HUDEP-2 (cell line): Measurements from ENCODE around the gene CILP2.
A peak's percentile ranks its signal among the peaks of the same experiment; 100 is the strongest.

Experiments
- DNase-seq, 76 experiments: peaks; one replicate each; lab custom pipeline; 2025; ENCODE audit not compliant: unreplicated experiment in 76 of 76; lab: John Stamatoyannopoulos, UW

Gene CILP2

DNA sequence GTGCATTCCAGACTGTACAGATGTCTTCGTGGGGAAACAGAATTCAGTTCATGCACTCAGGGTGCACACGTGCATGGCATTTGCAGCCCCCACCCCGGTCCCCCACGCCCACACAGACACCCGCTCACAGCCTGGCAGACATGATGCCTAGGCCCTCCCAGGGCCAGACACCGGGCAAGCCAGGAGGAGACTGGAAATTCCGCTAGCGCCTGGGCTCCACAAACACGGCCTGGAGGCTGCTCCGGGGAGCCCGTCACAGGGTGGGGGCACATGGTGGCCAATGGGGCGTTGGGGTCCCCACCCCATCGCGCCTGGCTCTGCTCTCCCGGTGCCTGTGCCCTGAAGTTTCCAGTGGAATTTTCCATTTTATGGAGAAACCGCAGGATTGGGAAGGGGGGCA, 3.6 kb downstream of the CILP2 start:
- no peak for DNase-seq

DNA sequence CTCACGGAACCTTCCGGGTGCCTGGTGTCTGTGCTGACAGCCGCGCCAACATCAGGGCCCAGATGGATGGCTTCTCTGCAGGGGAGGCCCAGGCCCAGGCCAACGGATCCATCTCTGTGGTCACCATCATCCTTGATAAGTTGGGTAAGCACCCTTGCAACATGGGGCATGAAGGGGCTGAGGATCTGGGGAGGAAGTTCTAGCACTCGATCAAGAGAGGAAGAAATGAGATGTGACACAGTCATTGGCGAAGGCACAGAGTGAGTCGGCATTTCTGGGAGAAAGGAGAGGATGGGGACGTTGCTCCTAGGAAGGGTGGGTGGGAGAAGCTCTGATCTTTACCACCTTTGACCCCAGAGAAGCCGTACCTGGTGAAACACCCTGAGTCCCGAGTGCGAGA, 4.4 kb downstream of the CILP2 start:
- no peak for DNase-seq

- DNase-seq = no peak
Measured at GRCh38 chr19:19543101-19543500, 5.0 kb downstream of the CILP2 start.

DNA sequence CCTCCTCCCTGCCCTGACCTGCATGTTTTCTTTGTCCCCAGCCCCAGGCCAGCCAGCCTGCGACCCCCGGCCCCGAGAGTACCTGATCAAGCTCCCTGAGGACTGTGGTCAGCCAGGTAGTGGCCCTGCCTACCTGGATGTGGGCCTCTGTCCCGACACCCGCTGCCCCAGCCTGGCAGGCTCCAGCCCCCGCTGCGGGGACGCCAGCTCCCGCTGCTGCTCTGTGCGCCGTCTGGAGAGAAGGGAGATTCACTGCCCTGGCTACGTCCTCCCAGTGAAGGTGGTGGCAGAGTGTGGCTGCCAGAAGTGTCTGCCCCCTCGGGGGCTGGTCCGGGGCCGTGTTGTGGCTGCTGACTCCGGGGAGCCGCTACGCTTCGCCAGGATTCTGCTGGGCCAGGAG, 5.6 kb downstream of the CILP2 start:
- no peak for DNase-seq

GRCh38 chr19:19544257-19544953, 6.3 kb downstream of the CILP2 start:
- no peak for DNase-seq

DNA sequence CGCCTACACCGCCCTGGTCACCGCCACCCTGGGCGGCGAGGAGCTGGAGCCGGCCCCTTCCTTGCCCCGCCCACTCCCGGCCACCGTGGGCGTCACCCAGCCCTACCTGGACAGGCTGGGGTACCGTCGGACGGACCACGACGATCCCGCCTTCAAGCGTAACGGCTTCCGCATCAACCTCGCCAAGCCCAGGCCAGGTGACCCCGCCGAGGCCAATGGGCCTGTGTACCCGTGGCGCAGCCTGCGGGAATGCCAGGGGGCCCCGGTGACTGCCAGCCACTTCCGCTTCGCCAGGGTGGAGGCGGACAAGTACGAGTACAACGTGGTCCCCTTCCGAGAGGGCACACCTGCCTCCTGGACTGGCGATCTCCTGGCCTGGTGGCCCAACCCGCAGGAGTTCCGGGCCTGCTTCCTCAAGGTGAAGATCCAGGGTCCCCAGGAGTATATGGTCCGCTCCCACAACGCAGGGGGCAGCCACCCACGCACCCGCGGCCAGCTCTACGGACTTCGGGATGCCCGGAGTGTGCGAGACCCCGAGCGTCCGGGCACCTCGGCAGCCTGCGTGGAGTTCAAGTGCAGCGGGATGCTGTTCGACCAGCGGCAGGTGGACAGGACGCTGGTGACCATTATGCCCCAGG, 7.0 kb downstream of the CILP2 start:
- no peak for DNase-seq

DNA sequence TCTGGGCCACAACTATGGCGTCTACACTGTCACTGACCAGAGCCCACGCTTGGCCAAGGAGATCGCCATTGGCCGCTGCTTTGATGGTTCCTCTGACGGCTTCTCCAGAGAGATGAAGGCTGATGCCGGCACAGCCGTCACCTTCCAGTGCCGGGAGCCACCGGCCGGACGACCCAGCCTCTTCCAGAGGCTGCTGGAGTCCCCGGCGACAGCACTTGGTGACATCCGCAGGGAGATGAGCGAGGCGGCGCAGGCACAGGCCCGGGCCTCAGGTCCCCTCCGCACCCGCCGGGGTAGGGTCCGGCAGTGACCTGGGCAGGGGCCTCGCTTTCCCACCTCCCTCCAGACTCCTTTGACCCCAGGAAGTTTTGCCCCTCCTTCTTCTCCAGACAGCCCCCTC, 7.6 kb downstream of the CILP2 start:
- no peak for DNase-seq

GRCh38 chr19:19546751-19547162, 8.7 kb downstream of the CILP2 start:
- DNase-seq = peak in 12 of 76 experiments; percentile 12 to 62 (median 32)

GRCh38 chr19:19547674-19548336, 9.7 kb downstream of the CILP2 start:
- DNase-seq = no peak

- DNase-seq = no peak
Measured at GRCh38 chr19:19548915-19549759, 11.1 kb downstream of the CILP2 start.

GRCh38 chr19:19549804-19550464, 11.9 kb downstream of the CILP2 start:
- DNase-seq = no peak

DNA sequence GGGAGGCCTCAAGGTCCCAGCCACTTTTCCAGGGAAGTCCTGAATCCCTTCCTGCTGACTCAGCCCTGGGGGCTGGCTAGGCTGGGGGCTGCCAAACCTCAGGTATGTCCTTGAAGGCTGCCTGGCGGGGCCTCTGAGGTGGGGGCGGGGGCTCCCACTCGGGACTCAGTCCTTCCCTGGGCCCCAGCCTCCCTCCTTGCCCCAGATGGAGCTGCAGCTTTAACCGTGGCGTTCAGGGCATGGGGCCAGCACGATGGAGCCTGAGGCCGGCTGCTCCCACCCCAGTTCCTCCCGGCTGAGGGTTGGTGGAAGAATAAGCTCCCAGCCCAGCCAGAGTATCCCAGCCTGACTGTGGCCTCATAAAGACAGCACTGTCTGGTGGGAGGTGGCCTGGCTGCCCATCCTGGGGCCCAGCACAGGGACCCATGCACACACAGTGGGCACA, 12.4 kb downstream of the CILP2 start:
- DNase-seq = no peak

DNA sequence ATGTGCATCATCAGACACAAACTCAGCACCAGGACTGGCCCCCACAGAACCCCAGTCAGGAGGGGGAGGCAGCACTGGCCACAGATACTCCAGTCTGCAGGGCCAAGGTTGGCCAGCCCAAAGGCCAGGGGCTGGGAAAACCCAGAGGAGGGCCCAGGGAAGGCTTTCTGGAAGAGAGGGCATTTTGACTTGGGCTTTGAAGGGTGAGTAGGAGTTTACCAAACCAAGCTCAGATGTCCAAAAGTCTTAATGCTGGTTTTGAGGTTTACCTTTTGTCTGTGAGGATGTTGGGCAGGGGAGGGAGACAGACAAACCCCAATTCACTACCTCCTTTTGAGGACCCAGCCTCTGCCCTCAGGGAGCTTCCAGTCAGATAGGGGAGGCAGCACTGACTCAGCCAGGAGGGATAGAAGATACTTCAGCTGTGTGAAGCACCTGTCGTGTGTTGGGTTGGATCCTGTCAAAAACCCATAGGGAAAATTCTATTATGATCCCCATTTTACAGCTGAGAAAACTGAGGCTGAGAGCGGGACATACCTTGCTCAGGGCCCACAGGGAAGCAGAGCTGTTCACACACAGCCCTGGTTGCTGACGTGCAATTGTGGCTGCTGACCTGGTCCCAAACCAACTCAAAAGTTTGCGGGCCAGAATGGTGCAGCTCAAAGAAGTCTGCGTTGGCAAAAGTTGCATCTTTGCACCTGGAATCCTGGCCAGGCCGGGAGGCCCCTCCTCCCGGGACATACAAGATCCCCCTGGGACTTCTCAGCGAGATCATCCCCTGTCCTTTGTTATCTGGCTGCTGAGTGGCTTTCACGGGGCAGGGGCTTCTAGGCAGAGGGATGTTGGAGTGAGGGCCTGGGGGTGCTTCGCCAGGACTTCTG, 13.1 kb downstream of the CILP2 start:
- DNase-seq = no peak

- DNase-seq = no peak
Measured at GRCh38 chr19:19551853-19552192, 13.8 kb downstream of the CILP2 start.

DNA sequence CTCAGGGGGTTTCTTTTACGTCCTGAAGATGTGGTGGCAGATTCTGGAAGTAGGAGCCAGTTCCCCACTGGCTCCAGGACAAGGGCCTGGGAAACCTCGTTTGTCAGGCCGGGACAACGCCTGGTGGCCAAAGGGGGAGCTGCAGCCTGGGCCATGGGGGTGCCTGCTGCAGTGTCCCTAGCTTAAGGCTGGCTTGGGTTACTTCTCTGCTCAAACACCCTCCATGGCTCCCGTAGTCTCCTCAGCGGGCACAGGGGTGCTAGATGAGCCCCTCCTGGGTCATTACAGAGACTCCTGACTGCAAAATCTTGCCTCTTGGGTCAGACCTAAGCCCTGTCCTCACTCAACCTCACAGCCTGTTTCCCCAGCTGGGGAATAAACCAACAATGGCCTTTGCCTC, 14.7 kb downstream of the CILP2 start:
- DNase-seq = peak in 30 of 76 experiments; percentile 9 to 59 (median 32)

GRCh38 chr19:19553670-19554069, 15.6 kb downstream of the CILP2 start:
- DNase-seq = no peak

DNA sequence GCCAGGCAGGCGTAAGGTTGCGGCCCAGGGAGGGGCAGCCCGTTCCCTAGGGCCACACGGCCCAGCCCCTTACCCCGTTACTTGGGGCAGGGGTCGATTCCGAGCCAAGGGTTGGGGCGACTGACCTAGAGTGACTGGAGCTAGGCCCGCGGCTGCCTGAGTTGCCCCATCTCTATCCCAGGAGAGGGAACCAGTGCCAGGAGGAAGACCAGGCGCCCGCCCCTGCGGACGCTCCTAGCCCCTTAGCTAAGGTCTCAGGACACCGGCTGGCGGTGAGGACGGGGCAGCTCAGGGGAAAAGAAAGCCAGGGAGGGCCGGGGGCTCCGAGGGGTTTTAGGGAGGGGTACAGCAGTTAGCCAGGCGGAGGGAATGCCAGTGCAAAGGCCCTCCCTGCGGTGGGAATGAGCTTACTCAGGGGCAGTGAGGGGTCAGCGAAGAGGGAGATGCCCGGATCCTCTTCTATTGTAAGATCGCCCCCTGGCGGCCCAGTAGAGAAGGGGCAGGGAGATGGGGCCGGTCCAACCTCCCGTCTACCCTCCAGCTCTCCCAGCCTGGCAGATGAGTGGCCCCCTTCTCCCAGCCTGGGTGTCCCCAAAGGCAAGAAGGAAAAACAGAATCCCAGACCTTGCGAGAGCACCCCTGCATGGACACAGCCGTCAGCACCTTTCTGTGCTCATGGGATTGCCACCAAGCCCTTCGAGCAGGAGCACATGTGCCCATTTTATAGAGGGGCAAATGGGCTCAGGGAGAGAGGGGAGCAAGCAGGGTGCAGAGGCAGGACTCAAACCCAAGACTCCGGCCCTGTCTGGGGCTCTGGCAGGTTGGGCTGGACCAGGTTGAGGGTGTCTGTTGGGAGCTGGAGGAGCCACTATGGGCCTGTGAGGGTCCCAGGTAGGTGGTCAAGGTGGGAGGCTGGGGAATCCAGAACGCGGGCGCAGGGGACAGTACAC, 16.3 kb downstream of the CILP2 start:
- DNase-seq = peak in 46 of 76 experiments; percentile 15 to 71 (median 44)

DNA sequence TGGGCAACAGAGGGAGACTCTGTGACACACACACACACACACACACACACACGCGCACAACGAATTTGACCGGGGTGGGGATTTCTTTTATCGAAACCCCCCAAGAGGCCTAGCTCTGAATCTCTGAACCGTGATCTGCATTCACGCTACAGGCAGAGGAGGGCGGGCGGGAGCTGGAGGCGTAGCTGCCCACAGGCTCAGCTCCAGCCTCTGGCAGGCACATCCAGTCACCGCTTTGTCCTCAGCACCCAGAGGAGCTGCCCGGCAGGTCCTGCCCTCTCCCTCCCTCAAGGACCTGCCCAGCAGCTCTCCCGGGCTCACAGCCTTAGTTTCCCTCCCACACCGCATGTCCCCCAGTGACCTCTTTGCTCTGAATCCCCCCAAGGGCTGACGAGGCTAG, 20.0 kb downstream of the CILP2 start:
- DNase-seq = no peak

GRCh38 chr19:19558636-19559035, 20.6 kb downstream of the CILP2 start:
- no peak for DNase-seq
